GM23338 (cell line): ENCODE data around the gene TNNI2.

Source experiments
- CREB1 ChIP-seq: fragments of 250-450 bp; sonication (Bioruptor Pico); IDR thresholded peaks from 2 replicates; pipeline ENCODE4 v1.5.0; 2020; ENCODE audit warnings: low read depth, mild to moderate bottlenecking, moderate library complexity
- CTCF ChIP-seq, 2 experiments: fragments of 200-600 bp in 1 of 2; sonication (generic) in 1 of 2; conservative IDR thresholded peaks; 2 replicates each; pipeline versions ENCODE4 v1.5.1 to v1.6.1; 2016 to 2017; ENCODE audit warnings: antibody characterized with exemption in 2 of 2, low read depth in 2 of 2, mild to moderate bottlenecking in 2 of 2, moderate library complexity in 1 of 2
- EZH2 ChIP-seq: fragments of 200-600 bp; sonication (generic); IDR thresholded peaks from one replicate; pipeline ENCODE4 v1.8.0; 2017; ENCODE audit warnings: antibody characterized with exemption, mild to moderate bottlenecking, low read depth; ENCODE audit not compliant: unreplicated experiment
- EZH2phosphoT487 ChIP-seq: fragments of 200-600 bp; sonication (generic); IDR thresholded peaks from one replicate; pipeline ENCODE4 v1.8.1; 2018; ENCODE audit warnings: antibody characterized with exemption; ENCODE audit not compliant: unreplicated experiment

GRCh38 chr11:1864231-1864630, 25.4 kb downstream of the TNNI2 start:
- no peak for TF ChIP-seq EZH2
- no peak for TF ChIP-seq EZH2phosphoT487
- TF ChIP-seq CTCF (conservative IDR thresholded peaks at IDR 0.05; ENCODE audit: low read depth in 2 of 2) = no peak
- no peak for TF ChIP-seq CREB1 (CRISPR knock-in tag)
